PC-9 (cell line): ENCODE measurements around the gene ZNF493. TPM values are rescaled to one million over a fixed set of nuclear protein-coding genes. Genes with fewer than 3 reads are reported as not detected.
A peak's percentile ranks its signal among the peaks of the same experiment; 100 is the strongest.

Experiments
- Bru-seq: library from RNA; stranded (reverse); fragments of 400-500 nt; gene quantifications from one replicate; lab custom pipeline; 2021; lab: Mats Ljungman, UMichigan
- BruChase-seq, 2 experiments: library from RNA; stranded (reverse); fragments of 400-500 nt; gene quantifications; one replicate each; lab custom pipeline; 2021; lab: Mats Ljungman, UMichigan
- BruUV-seq: library from RNA; stranded (reverse); fragments of 400-500 nt; replicated peaks from 2 replicates; lab custom pipeline; 2021; lab: Mats Ljungman, UMichigan
- CTCF ChIA-PET: fragments of 300-600 bp; sonication (Branson Sonifier 250); formaldehyde crosslinking; loops from one replicate; lab custom pipeline; 2022; ENCODE audit warnings: antibody characterized with exemption; lab: Charles Lee
- POLR2A ChIA-PET: fragments of 300-600 bp; sonication (Branson Sonifier 250); formaldehyde crosslinking; loops from one replicate; lab custom pipeline; 2022; ENCODE audit warnings: antibody characterized with exemption; ENCODE audit not compliant: unreplicated experiment; lab: Charles Lee
- DNase-seq, 2 experiments: peaks; one replicate each; pipeline versions ENCODE4 v3.0.0 to v3.0.0-alpha.2; 2015 to 2022; ENCODE audit warnings: mixed read lengths in 1 of 2
- H2AFZ ChIP-seq: fragments of 200-600 bp; sonication (generic); 2 replicates; pipeline ENCODE4 v1.8.1; 2017; ENCODE audit warnings: antibody characterized with exemption
- H3F3A ChIP-seq: fragments of 200-600 bp; sonication (generic); 2 replicates; pipeline ENCODE4 v1.8.1; 2017; ENCODE audit warnings: antibody characterized with exemption, mild to moderate bottlenecking, low read depth; ENCODE audit not compliant: insufficient read depth
- H3K27ac ChIP-seq: fragments of 200-600 bp; sonication (generic); 2 replicates; pipeline ENCODE4 v1.6.1; 2016; ENCODE audit warnings: mixed run types
- H3K27me3 ChIP-seq: fragments of 200-600 bp; sonication (generic); 2 replicates; pipeline ENCODE4 v1.6.1; 2016; ENCODE audit warnings: low read depth, mixed run types; ENCODE audit not compliant: insufficient read depth
- H3K36me3 ChIP-seq: fragments of 200-600 bp; sonication (generic); 2 replicates; pipeline ENCODE4 v1.6.1; 2016; ENCODE audit warnings: low read depth, mixed run types
- H3K4me1 ChIP-seq: fragments of 200-600 bp; sonication (generic); replicated peaks from 2 replicates; pipeline ENCODE4 v1.6.1; 2016; ENCODE audit warnings: mixed run types; ENCODE audit not compliant: insufficient read depth
- H3K4me2 ChIP-seq: fragments of 200-600 bp; sonication (generic); 2 replicates; pipeline ENCODE4 v1.6.1; 2017; ENCODE audit warnings: mixed run types
- H3K4me3 ChIP-seq: fragments of 200-600 bp; sonication (generic); 2 replicates; pipeline ENCODE4 v1.6.1; 2016; ENCODE audit warnings: mixed run types
- H3K79me2 ChIP-seq: fragments of 200-600 bp; sonication (generic); 2 replicates; pipeline ENCODE4 v1.6.1; 2017; ENCODE audit warnings: low read depth, mixed run types
- H3K9me2 ChIP-seq: fragments of 200-600 bp; sonication (generic); 2 replicates; pipeline ENCODE4 v1.8.1; 2017; ENCODE audit warnings: mild to moderate bottlenecking; ENCODE audit not compliant: insufficient read depth
- H3K9me3 ChIP-seq: fragments of 200-600 bp; sonication (generic); 2 replicates; pipeline ENCODE4 v1.8.1; 2016; ENCODE audit warnings: low read depth; ENCODE audit not compliant: insufficient read depth
- H4K20me1 ChIP-seq: fragments of 200-600 bp; sonication (generic); 2 replicates; pipeline ENCODE4 v1.8.1; 2017; ENCODE audit not compliant: insufficient read depth
- EZH2 ChIP-seq: fragments of 200-600 bp; sonication (generic); IDR thresholded peaks from 2 replicates; pipeline ENCODE4 v1.8.0; 2017; ENCODE audit warnings: antibody characterized with exemption, low read depth
- intact Hi-C: fragments of 100-400 bp; cut with micrococcal nuclease; formaldehyde crosslinking; loops from one replicate; pipeline ENCODE4 v1.10.0; 2022; ENCODE audit not compliant: unreplicated experiment
- long read RNA-seq: library from polyadenylated mRNA; stranded (forward); transcript quantifications from one replicate; pipeline ENCODE4 v2.0.0, GENCODE V29; 2022
- total RNA-seq: library from RNA; stranded (reverse); gene quantifications from 2 replicates; pipeline ENCODE4 v1.2.3, GENCODE V29; 2021
- TF ChIP-seq, protein P1 (sequence below): fragments of 200-600 bp; sonication (generic); conservative IDR thresholded peaks from 2 replicates; pipeline ENCODE4 v1.6.1; 2017; ENCODE audit warnings: mixed run types, antibody characterized with exemption, mild to moderate bottlenecking, moderate library complexity

Gene ZNF493
- total RNA-seq (14.5 and 16.6 TPM in 2 replicates), Bru-seq, nascent RNA (percentile 75 among the genes with signal in this experiment), BruChase-seq, experiment 1, labeled RNA remaining after a 2-hour chase (percentile 89 among the genes with signal in this experiment), BruChase-seq, experiment 2, labeled RNA remaining after a 6-hour chase (percentile 68 among the genes with signal in this experiment)
- long read RNA-seq, partial matches to known transcripts: 1 of 7 reads
- long read RNA-seq, other reads (novel, unspliced or antisense): 3 of 7 reads

- H2AFZ ChIP-seq: peak within 1 kb of the TSS; percentile 98
- TSS peak; percentile 58 for BruUV-seq
- ChIA-PET CTCF (interaction anchor here (0.8 kb wide), 1 partner anchor 68 kb away, joined by 3 read pairs; the partner anchor contains the start of gene ZNF708), POLR2A (interaction anchor here (0.6 kb wide), 3 partner anchors 10 to 247 kb away, joined by 3 to 10 read pairs (median 7); no protein-coding TSS in a partner anchor)
- H3K9me3 ChIP-seq: peaks cover 26% of the 10 kb centered on the region
- peak within 1 kb of the TSS; percentile 88 for H3K4me2 ChIP-seq
- H3K36me3 ChIP-seq: peaks cover 26% of the 10 kb centered on the region
- 0 out of 2 replicates have a peak, but pooled peaks cover 5% of the 10 kb centered on the region for H3F3A ChIP-seq
- H3K27ac ChIP-seq: no peak within 1 kb of the TSS
- H3K4me1 ChIP-seq: peaks cover 10% of the 10 kb centered on the region; the same call in 1 of the 2 replicates
- H4K20me1 ChIP-seq: no peaks in the 10 kb centered on the region
- peak within 1 kb of the TSS; percentile 91 for H3K4me3 ChIP-seq
- intact Hi-C loops: loop anchor here (2.0 kb wide), 2 partner anchors 38 to 68 kb away; partner anchors contain the start of genes ZNF708 and ZNF738
- no peaks in the 10 kb centered on the region for H3K27me3 ChIP-seq
- peak; percentile 92 to 93 for DNase-seq
- no peaks in the 10 kb centered on the region for H3K9me2 ChIP-seq
- peaks cover 18% of the 10 kb centered on the region for H3K79me2 ChIP-seq
- TF ChIP-seq, protein P1, sequence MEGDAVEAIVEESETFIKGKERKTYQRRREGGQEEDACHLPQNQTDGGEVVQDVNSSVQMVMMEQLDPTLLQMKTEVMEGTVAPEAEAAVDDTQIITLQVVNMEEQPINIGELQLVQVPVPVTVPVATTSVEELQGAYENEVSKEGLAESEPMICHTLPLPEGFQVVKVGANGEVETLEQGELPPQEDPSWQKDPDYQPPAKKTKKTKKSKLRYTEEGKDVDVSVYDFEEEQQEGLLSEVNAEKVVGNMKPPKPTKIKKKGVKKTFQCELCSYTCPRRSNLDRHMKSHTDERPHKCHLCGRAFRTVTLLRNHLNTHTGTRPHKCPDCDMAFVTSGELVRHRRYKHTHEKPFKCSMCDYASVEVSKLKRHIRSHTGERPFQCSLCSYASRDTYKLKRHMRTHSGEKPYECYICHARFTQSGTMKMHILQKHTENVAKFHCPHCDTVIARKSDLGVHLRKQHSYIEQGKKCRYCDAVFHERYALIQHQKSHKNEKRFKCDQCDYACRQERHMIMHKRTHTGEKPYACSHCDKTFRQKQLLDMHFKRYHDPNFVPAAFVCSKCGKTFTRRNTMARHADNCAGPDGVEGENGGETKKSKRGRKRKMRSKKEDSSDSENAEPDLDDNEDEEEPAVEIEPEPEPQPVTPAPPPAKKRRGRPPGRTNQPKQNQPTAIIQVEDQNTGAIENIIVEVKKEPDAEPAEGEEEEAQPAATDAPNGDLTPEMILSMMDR: no peak
- no peak for TF ChIP-seq EZH2
Observed at GRCh38 chr19:21396893-21397572, at the start of gene ZNF493. Gene ZNF493, plus strand, starts transcription at chr19:21397133. Its CDS starts 105 bp downstream, at chr19:21397238.

- Histone ChIP-seq H3K4me2 (no peak overlapping the region), H3F3A (no peaks in the 10 kb centered on the region), H3K79me2 (no peaks in the 10 kb centered on the region), H4K20me1 (no peaks in the 10 kb centered on the region), H3K4me3 (no peak overlapping the region), H3K36me3 (no peaks in the 10 kb centered on the region), H3K4me1 (no peaks in the 10 kb centered on the region), H3K27ac (no peak overlapping the region), H3K9me2 (no peaks in the 10 kb centered on the region), H2AFZ (no peak overlapping the region), H3K27me3 (no peaks in the 10 kb centered on the region), H3K9me3 (peaks cover 27% of the 10 kb centered on the region)
- no peak for TF ChIP-seq EZH2
- TF ChIP-seq, protein P1: no peak
- no peak for DNase-seq
- ChIA-PET POLR2A (no interaction called here), CTCF (no interaction called here)
- intact Hi-C loops: no loop called here
- no TSS peak for BruUV-seq
Observed at GRCh38 chr19:21352830-21353229, 44.1 kb upstream of the ZNF493 start.

- peaks cover 21% of the 10 kb centered on the region for H3K36me3 ChIP-seq
- BruUV-seq: no TSS peak
- intact Hi-C loops: loop anchor here (2.0 kb wide), 2 partner anchors 30 to 38 kb away; partner anchors contain the start of genes ZNF493 and ZNF708
- H3K4me1 ChIP-seq: peaks cover 9% of the 10 kb centered on the region; the same call in 1 of the 2 replicates
- no peaks in the 10 kb centered on the region for H3K9me2 ChIP-seq
- no peaks in the 10 kb centered on the region for H3K27me3 ChIP-seq
- H2AFZ ChIP-seq: peak within 1 kb of the TSS; percentile 88
- H3K4me3 ChIP-seq: peak within 1 kb of the TSS; percentile 89
- no peaks in the 10 kb centered on the region for H4K20me1 ChIP-seq
- H3F3A ChIP-seq: peaks cover 10% of the 10 kb centered on the region
- peak within 1 kb of the TSS; percentile 39; the same call in 1 of the 2 replicates for H3K27ac ChIP-seq
- H3K9me3 ChIP-seq: peaks cover 22% of the 10 kb centered on the region
- peak; percentile 88 to 94 for DNase-seq
- TF ChIP-seq, protein P1: no peak
- no peak for TF ChIP-seq EZH2
- H3K79me2 ChIP-seq: peaks cover 18% of the 10 kb centered on the region
- H3K4me2 ChIP-seq: peak within 1 kb of the TSS; percentile 78
- ChIA-PET CTCF (no interaction called here), POLR2A (interaction anchor here (0.6 to 0.7 kb wide), 4 partner anchors 30 to 1581 kb away, joined by 3 to 5 read pairs (median 4); partner anchors contain the start of gene ZNF253)
Observed at GRCh38 chr19:21358768-21359451, 38.0 kb upstream of the ZNF493 start, which contains the start of gene ZNF738. Gene ZNF738, plus strand, starts transcription at chr19:21359000. Its CDS starts 141 bp downstream, at chr19:21359141.
